ENCODE data around the gene ATAD3C. TPM values are rescaled to one million over a fixed set of nuclear protein-coding genes. Genes with fewer than 3 reads are reported as not detected.

The ATAD3C gene
- total and polyA plus RNA-seq, 2 of the 4 experiments (the other 2 are of a cell fraction) = not detected

- Histone ChIP-seq H2BK15ac (ENCODE audit: low read depth, low read length) (no peak overlapping the region), H2BK20ac (ENCODE audit: low read depth, low read length) (no peak overlapping the region), H3K14ac (replicated peaks; ENCODE audit: low read depth, low read length) (no peak overlapping the region), H3K4me1 (ENCODE audit: control insufficient read depth, insufficient read depth, low read length) (peaks cover 19% of the 10 kb centered on the region), H4K8ac (ENCODE audit: low read depth in 2 of 2, low read length in 2 of 2) (no peak overlapping the region), H3K27ac (ENCODE audit: insufficient read depth, low read length) (no peak overlapping the region; the same call in 1 of the 2 replicates), H2AK9ac (replicated peaks; ENCODE audit: low read depth, low read length, poor library complexity) (no peak overlapping the region), H2AK5ac (ENCODE audit: low read depth, low read length) (no peak overlapping the region), H3K56ac (ENCODE audit: extremely low read depth, insufficient read depth, low read length) (no peak overlapping the region), H3K36me3 (ENCODE audit: control insufficient read depth, insufficient read depth, low read length) (no peaks in the 10 kb centered on the region), H2BK120ac (ENCODE audit: low read depth, low read length) (no peak overlapping the region), H4K20me1 (ENCODE audit: insufficient read depth, low read length) (no peaks in the 10 kb centered on the region), H3K4me3 (ENCODE audit: insufficient read depth, low read depth, low read length) (peak overlapping the region; percentile 58), H2BK5ac (ENCODE audit: low read depth, low read length, poor library complexity, severe bottlenecking) (peak overlapping the region; percentile 22), H3K9me1 (ENCODE audit: insufficient read depth, low read length) (no peaks in the 10 kb centered on the region), H3K18ac (ENCODE audit: low read depth, low read length) (no peak overlapping the region), H2AFZ (replicated peaks; ENCODE audit: low read length, poor library complexity) (peak overlapping the region; percentile 85), H3K27me3 (ENCODE audit: control insufficient read depth, insufficient read depth, low read length) (no peaks in the 10 kb centered on the region), H3K79me1 (ENCODE audit: low read depth in 1 of 2, low read length in 2 of 2) (no peaks in the 10 kb centered on the region), H3K4ac (ENCODE audit: low read depth, low read length) (no peak overlapping the region), H4K91ac (ENCODE audit: insufficient read depth, low read depth, low read length) (no peak overlapping the region), H3K9ac (ENCODE audit: low read depth, low read length) (peak overlapping the region; percentile 78), H4K5ac (ENCODE audit: low read depth, low read length) (no peak overlapping the region), H3K23ac (ENCODE audit: low read depth, low read length) (no peak overlapping the region), H3K9me3 (ENCODE audit: control insufficient read depth, insufficient read depth, low read length) (no peaks in the 10 kb centered on the region), H3K4me2 (ENCODE audit: low read depth, low read length) (0 out of 2 replicates have a peak overlapping the region, but pooled peaks have one; percentile 35)
- DNase-seq = no peak
- intact Hi-C loops (cut with micrococcal nuclease) (no loop called here), in situ Hi-C loops (cut with MboI; ENCODE audit: low sequenced_read_pairs) (no loop called here), dilution Hi-C loops (cut with HindIII; ENCODE audit: low sequenced_read_pairs, unreplicated experiment) (no loop called here)
- peak; percentile 22 for ATAC-seq (ENCODE audit: low read depth)
- POLR2A ChIA-PET (ENCODE audit: unreplicated experiment) = no interaction called here
- TF ChIP-seq POLR2A (IDR thresholded peaks at IDR 0.05; ENCODE audit: low read depth, low read length) = no peak
- TF ChIP-seq FOS (IDR thresholded peaks at IDR 0.05; ENCODE audit: low read depth, low read length) = no peak
- TF ChIP-seq MAFK (IDR thresholded peaks at IDR 0.05; ENCODE audit: low read depth, low read length) = no peak
- TF ChIP-seq USF2 (IDR thresholded peaks at IDR 0.05; ENCODE audit: low read depth, low read length) = no peak
- TF ChIP-seq NFE2L2 (IDR thresholded peaks at IDR 0.05; ENCODE audit: low read depth, low read length) = no peak
- no peak for TF ChIP-seq RFX5 (IDR thresholded peaks at IDR 0.05; ENCODE audit: low read depth, low read length)
- no peak for TF ChIP-seq CHD1 (IDR thresholded peaks at IDR 0.05; ENCODE audit: low read depth, low read length)
- no peak for TF ChIP-seq MXI1 (IDR thresholded peaks at IDR 0.05; ENCODE audit: borderline replicate concordance, low read depth, low read length)
- TF ChIP-seq RAD21 (IDR thresholded peaks at IDR 0.05; ENCODE audit: low read length) = no peak
- no peak for TF ChIP-seq BHLHE40 (IDR thresholded peaks at IDR 0.05; ENCODE audit: low read depth, low read length)
- no peak for TF ChIP-seq CEBPB (IDR thresholded peaks at IDR 0.05; ENCODE audit: low read depth, low read length)
- no peak for TF ChIP-seq ELK1 (IDR thresholded peaks at IDR 0.05; ENCODE audit: borderline replicate concordance, low read depth, low read length)
- TF ChIP-seq SMC3 (IDR thresholded peaks at IDR 0.05; ENCODE audit: low read depth, low read length) = no peak
- no peak for TF ChIP-seq MAZ (IDR thresholded peaks at IDR 0.05; ENCODE audit: borderline replicate concordance, low read depth, low read length)
- TF ChIP-seq RCOR1 (IDR thresholded peaks at IDR 0.05; ENCODE audit: insufficient replicate concordance, low read length) = no peak
- no peak for TF ChIP-seq CTCF (conservative IDR thresholded peaks at IDR 0.05; ENCODE audit: low read depth, low read length)
- CTCF ChIA-PET = no interaction called here
- 12% methylated on average over 38 of the region's 66 CpGs; no CpG with 5 or more reads in 1 of the 2 experiments for WGBS, 2 experiments (ENCODE audit: extremely low coverage in 2 of 2, insufficient read length in 1 of 2)
- no TSS peak for BruUV-seq (replicated peaks)
These were observed 22.2 kb upstream of the ATAD3C start for GRCh38 chr1:1427106-1427819.
